HepG2 (cell line): ENCODE results near the gene KLHL40. TPM values are rescaled to one million over a fixed set of nuclear protein-coding genes. Genes with fewer than 3 reads are reported as not detected.

Source experiments
- ELF1 ChIP-seq: sonication (generic); formaldehyde crosslinking; IDR thresholded peaks from 2 replicates; pipeline ENCODE4 v1.4.0; 2020; ENCODE audit warnings: missing genetic modification reagents
- EP300 ChIP-seq, 3 experiments: sonication (generic) in 1 of 3; formaldehyde crosslinking in 1 of 3; IDR thresholded peaks; 2 replicates each; pipeline versions ENCODE4 v1.5.1 to v1.6.1; 2011 to 2020; ENCODE audit warnings: low read depth in 2 of 3, low read length in 2 of 3, borderline replicate concordance in 1 of 3, improper control_type of control experiment in 1 of 3, mild to moderate bottlenecking in 1 of 3, missing genetic modification reagents in 1 of 3, moderate library complexity in 1 of 3
- FOSL1 ChIP-seq: sonication (generic); formaldehyde crosslinking; IDR thresholded peaks from 2 replicates; pipeline ENCODE4 v1.9.0; 2021; ENCODE audit warnings: missing genetic modification reagents, borderline replicate concordance
- PPARG ChIP-seq: conservative IDR thresholded peaks from 2 replicates; pipeline ENCODE4 v1.6.1; 2016; ENCODE audit warnings: missing biosample characterization, missing genetic modification reagents
- RARA ChIP-seq: IDR thresholded peaks from 2 replicates; pipeline ENCODE4 v1.6.1; 2016; ENCODE audit warnings: missing genetic modification reagents, missing compliant biosample characterization
- SAP130 ChIP-seq: IDR thresholded peaks from 2 replicates; pipeline ENCODE4 v1.6.1; 2016; ENCODE audit warnings: low read depth
- SOX6 ChIP-seq, 2 experiments: fragments of 450-650 bp in 1 of 2; sonication (generic) in 1 of 2; formaldehyde crosslinking in 1 of 2; IDR thresholded peaks; 2 replicates each; pipeline versions ENCODE4 v1.4.0 to v1.6.1; 2017 to 2020; ENCODE audit warnings: antibody characterized with exemption in 1 of 2, mild to moderate bottlenecking in 1 of 2, missing genetic modification reagents in 1 of 2
- TBX2 ChIP-seq: sonication (generic); formaldehyde crosslinking; IDR thresholded peaks from 2 replicates; pipeline ENCODE4 v1.5.0; 2020; ENCODE audit warnings: missing genetic modification reagents, mild to moderate bottlenecking, borderline replicate concordance
- ZNF577 ChIP-seq: sonication (generic); formaldehyde crosslinking; IDR thresholded peaks from 2 replicates; pipeline ENCODE4 v1.4.0; 2020; ENCODE audit warnings: mild to moderate bottlenecking, low read depth, missing genetic modification reagents, borderline replicate concordance
- ZNF629 ChIP-seq: sonication (generic); formaldehyde crosslinking; conservative IDR thresholded peaks from 2 replicates; pipeline ENCODE4 v1.5.0; 2020; ENCODE audit warnings: missing genetic modification reagents
- polyA plus RNA-seq, 8 experiments: library from polyadenylated mRNA; depleted of rRNA in 3 of 8; stranded (reverse) in 7 of 8; unstranded in 1 of 8; fragments of >200 nt; fragmentation: Illumina TruSeq in 4 of 8; extraction: Trizol in 4 of 8; gene quantifications; 2 replicates each; pipeline versions ENCODE4 v1.2.1 to v1.2.3, GENCODE V29; 2011 to 2016; ENCODE audit warnings: low read depth in 4 of 8, missing spikeins in 1 of 8, mixed read lengths in 1 of 8; ENCODE audit not compliant: insufficient read depth in 1 of 8
- total RNA-seq, 5 experiments: library from RNA; depleted of rRNA; stranded (reverse); fragments of >200 nt; fragmentation: Illumina TruSeq; extraction: Trizol; gene quantifications; 2 replicates each; pipeline ENCODE4 v1.2.3, GENCODE V29; 2016; ENCODE audit warnings: low read depth in 1 of 5
- TF ChIP-seq, protein P1 (sequence below): sonication (generic); formaldehyde crosslinking; IDR thresholded peaks from 2 replicates; pipeline ENCODE4 v1.8.1; 2022; ENCODE audit warnings: mild to moderate bottlenecking, missing genetic modification reagents
- TF ChIP-seq, protein P2 (sequence below): sonication (generic); formaldehyde crosslinking; IDR thresholded peaks from 2 replicates; pipeline ENCODE4 v1.8.1; 2023; ENCODE audit warnings: mild to moderate bottlenecking, missing genetic modification reagents
- TF ChIP-seq, protein P3 (sequence below), 2 experiments: sonication (generic) in 1 of 2; formaldehyde crosslinking in 1 of 2; IDR thresholded peaks; 2 replicates each; pipeline versions ENCODE4 v1.6.1 to v1.9.0; 2014 to 2022; ENCODE audit warnings: antibody characterized with exemption in 1 of 2, borderline replicate concordance in 1 of 2, inconsistent platforms in 1 of 2, low read depth in 1 of 2, missing genetic modification reagents in 1 of 2
- TF ChIP-seq, protein P4 (sequence below): sonication (generic); formaldehyde crosslinking; IDR thresholded peaks from 2 replicates; pipeline ENCODE4 v1.9.0; 2021; ENCODE audit warnings: missing genetic modification reagents, mild to moderate bottlenecking, borderline replicate concordance
- TF ChIP-seq, protein P5 (sequence below): sonication (generic); formaldehyde crosslinking; IDR thresholded peaks from 2 replicates; pipeline ENCODE4 v1.4.0; 2020; ENCODE audit warnings: missing genetic modification reagents

KLHL40 gene
- total and polyA plus RNA-seq, 2 of the 13 experiments (the other 11 are each of a cell fraction or from before 2014, with no cell fraction given): not detected

DNA sequence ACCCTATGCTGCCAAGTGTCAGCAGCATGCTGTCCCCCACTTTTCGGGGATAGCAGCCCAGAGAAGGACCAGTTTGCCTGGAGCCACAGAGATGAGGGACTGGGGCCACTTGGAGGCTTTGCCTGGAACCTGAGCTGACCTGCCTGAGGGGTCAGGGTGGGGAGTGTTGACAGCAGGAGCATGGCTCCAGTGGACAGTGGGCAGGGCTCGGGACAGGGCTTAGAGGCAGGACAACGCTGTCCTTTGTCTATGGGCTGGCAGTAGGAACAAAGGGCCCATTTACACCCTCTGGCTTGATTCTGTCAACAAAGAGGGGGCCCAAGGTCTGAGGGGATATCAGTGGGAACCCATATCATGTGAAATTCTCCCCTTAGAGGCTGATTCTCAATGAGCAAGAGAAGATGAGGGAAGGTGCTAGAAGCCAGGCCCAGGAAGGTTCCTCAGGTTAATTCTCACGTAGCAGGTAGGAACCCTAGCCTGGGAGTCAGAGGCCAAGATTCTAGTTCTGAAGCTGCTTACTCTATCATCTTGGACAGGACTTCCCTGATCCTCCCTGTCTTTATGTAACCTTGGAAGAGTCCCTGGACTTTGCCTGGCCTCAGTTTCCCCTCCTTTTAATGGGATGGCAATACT is 47.0 kb downstream of the KLHL40 start (continued):
- TF ChIP-seq, protein P1, sequence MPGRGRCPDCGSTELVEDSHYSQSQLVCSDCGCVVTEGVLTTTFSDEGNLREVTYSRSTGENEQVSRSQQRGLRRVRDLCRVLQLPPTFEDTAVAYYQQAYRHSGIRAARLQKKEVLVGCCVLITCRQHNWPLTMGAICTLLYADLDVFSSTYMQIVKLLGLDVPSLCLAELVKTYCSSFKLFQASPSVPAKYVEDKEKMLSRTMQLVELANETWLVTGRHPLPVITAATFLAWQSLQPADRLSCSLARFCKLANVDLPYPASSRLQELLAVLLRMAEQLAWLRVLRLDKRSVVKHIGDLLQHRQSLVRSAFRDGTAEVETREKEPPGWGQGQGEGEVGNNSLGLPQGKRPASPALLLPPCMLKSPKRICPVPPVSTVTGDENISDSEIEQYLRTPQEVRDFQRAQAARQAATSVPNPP (CRISPR knock-in tag): 0 out of 2 replicates have a peak, but pooled peaks have one; percentile 69
- TF ChIP-seq FOSL1 (CRISPR knock-in tag): no peak
- TF ChIP-seq, protein P2, sequence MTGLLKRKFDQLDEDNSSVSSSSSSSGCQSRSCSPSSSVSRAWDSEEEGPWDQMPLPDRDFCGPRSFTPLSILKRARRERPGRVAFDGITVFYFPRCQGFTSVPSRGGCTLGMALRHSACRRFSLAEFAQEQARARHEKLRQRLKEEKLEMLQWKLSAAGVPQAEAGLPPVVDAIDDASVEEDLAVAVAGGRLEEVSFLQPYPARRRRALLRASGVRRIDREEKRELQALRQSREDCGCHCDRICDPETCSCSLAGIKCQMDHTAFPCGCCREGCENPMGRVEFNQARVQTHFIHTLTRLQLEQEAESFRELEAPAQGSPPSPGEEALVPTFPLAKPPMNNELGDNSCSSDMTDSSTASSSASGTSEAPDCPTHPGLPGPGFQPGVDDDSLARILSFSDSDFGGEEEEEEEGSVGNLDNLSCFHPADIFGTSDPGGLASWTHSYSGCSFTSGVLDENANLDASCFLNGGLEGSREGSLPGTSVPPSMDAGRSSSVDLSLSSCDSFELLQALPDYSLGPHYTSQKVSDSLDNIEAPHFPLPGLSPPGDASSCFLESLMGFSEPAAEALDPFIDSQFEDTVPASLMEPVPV: peak; percentile 81
- TF ChIP-seq SAP130 (CRISPR knock-in tag): peak; percentile 90
- peak; percentile 69 for TF ChIP-seq ZNF629 (CRISPR knock-in tag)
- TF ChIP-seq TBX2 (CRISPR knock-in tag): peak; percentile 92
- TF ChIP-seq, protein P3, sequence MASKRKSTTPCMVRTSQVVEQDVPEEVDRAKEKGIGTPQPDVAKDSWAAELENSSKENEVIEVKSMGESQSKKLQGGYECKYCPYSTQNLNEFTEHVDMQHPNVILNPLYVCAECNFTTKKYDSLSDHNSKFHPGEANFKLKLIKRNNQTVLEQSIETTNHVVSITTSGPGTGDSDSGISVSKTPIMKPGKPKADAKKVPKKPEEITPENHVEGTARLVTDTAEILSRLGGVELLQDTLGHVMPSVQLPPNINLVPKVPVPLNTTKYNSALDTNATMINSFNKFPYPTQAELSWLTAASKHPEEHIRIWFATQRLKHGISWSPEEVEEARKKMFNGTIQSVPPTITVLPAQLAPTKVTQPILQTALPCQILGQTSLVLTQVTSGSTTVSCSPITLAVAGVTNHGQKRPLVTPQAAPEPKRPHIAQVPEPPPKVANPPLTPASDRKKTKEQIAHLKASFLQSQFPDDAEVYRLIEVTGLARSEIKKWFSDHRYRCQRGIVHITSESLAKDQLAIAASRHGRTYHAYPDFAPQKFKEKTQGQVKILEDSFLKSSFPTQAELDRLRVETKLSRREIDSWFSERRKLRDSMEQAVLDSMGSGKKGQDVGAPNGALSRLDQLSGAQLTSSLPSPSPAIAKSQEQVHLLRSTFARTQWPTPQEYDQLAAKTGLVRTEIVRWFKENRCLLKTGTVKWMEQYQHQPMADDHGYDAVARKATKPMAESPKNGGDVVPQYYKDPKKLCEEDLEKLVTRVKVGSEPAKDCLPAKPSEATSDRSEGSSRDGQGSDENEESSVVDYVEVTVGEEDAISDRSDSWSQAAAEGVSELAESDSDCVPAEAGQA (IDR thresholded peaks at IDR 0.05; ENCODE audit: low read depth): no peak
- TF ChIP-seq, protein P3 (CRISPR knock-in tag; IDR thresholded peaks at IDR 0.05; ENCODE audit: borderline replicate concordance): no peak
- TF ChIP-seq, protein P4, sequence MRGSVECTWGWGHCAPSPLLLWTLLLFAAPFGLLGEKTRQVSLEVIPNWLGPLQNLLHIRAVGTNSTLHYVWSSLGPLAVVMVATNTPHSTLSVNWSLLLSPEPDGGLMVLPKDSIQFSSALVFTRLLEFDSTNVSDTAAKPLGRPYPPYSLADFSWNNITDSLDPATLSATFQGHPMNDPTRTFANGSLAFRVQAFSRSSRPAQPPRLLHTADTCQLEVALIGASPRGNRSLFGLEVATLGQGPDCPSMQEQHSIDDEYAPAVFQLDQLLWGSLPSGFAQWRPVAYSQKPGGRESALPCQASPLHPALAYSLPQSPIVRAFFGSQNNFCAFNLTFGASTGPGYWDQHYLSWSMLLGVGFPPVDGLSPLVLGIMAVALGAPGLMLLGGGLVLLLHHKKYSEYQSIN (CRISPR knock-in tag): no peak
- no peak for TF ChIP-seq SOX6 (IDR thresholded peaks at IDR 0.05)
- TF ChIP-seq SOX6 (CRISPR knock-in tag; IDR thresholded peaks at IDR 0.05): peak; percentile 98
- peak; percentile 85 for TF ChIP-seq RARA (CRISPR knock-in tag)
- peak; percentile 33; the same call in 1 of the 2 replicates for TF ChIP-seq PPARG (CRISPR knock-in tag)
- TF ChIP-seq, protein P5, sequence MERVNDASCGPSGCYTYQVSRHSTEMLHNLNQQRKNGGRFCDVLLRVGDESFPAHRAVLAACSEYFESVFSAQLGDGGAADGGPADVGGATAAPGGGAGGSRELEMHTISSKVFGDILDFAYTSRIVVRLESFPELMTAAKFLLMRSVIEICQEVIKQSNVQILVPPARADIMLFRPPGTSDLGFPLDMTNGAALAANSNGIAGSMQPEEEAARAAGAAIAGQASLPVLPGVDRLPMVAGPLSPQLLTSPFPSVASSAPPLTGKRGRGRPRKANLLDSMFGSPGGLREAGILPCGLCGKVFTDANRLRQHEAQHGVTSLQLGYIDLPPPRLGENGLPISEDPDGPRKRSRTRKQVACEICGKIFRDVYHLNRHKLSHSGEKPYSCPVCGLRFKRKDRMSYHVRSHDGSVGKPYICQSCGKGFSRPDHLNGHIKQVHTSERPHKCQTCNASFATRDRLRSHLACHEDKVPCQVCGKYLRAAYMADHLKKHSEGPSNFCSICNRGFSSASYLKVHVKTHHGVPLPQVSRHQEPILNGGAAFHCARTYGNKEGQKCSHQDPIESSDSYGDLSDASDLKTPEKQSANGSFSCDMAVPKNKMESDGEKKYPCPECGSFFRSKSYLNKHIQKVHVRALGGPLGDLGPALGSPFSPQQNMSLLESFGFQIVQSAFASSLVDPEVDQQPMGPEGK (CRISPR knock-in tag): peak; percentile 89
- TF ChIP-seq ELF1: no peak
- TF ChIP-seq EP300 (IDR thresholded peaks at IDR 0.05; ENCODE audit: low read depth in 2 of 2, low read length in 2 of 2): peak in 1 of 2 experiments; percentile 85; a peak in 2 of 4 replicates
- TF ChIP-seq EP300 (CRISPR knock-in tag; IDR thresholded peaks at IDR 0.05; ENCODE audit: borderline replicate concordance): peak; percentile 77
- no peak for TF ChIP-seq ZNF577 (CRISPR knock-in tag)
